ENCODE measurements around the gene CD93.

Gene CD93

GRCh38 chr20:23099791-23100719 is 13.9 kb upstream of the CD93 start:
- DNase-seq (ENCODE audit: low read depth in 3 of 3), result no peak

GRCh38 chr20:23097636-23098580 is 11.8 kb upstream of the CD93 start:
- no peak for DNase-seq (ENCODE audit: low read depth in 3 of 3)

GRCh38 chr20:23096986-23097520 is 10.9 kb upstream of the CD93 start:
- DNase-seq (ENCODE audit: low read depth in 3 of 3), result no peak

- no peak for DNase-seq (ENCODE audit: low read depth in 3 of 3)
These were observed 10.0 kb upstream of the CD93 start for GRCh38 chr20:23096097-23096496.

GRCh38 chr20:23095499-23095898 is 9.4 kb upstream of the CD93 start:
- no peak for DNase-seq (ENCODE audit: low read depth in 3 of 3)

GRCh38 chr20:23094927-23095326 is 8.8 kb upstream of the CD93 start:
- DNase-seq (ENCODE audit: low read depth in 3 of 3), result no peak

GRCh38 chr20:23094213-23094896 is 8.2 kb upstream of the CD93 start:
- DNase-seq (ENCODE audit: low read depth in 3 of 3), result no peak

- no peak for DNase-seq (ENCODE audit: low read depth in 3 of 3)
These were observed 7.5 kb upstream of the CD93 start for GRCh38 chr20:23093613-23094012.

- no peak for DNase-seq (ENCODE audit: low read depth in 3 of 3)
These were observed 6.9 kb upstream of the CD93 start for GRCh38 chr20:23092861-23093495.

- DNase-seq (ENCODE audit: low read depth in 3 of 3), result no peak
These were observed 6.2 kb upstream of the CD93 start for GRCh38 chr20:23092384-23092756.

- no peak for DNase-seq (ENCODE audit: low read depth in 3 of 3)
These were observed 5.7 kb upstream of the CD93 start for GRCh38 chr20:23091721-23092383.

GRCh38 chr20:23090878-23091277 is 4.8 kb upstream of the CD93 start:
- no peak for DNase-seq (ENCODE audit: low read depth in 3 of 3)

GRCh38 chr20:23090147-23090546 is 4.0 kb upstream of the CD93 start:
- no peak for DNase-seq (ENCODE audit: low read depth in 3 of 3)

GRCh38 chr20:23088866-23089265 is 2.7 kb upstream of the CD93 start:
- no peak for DNase-seq (ENCODE audit: low read depth in 3 of 3)

GRCh38 chr20:23087587-23088251 is 1.6 kb upstream of the CD93 start:
- DNase-seq (ENCODE audit: low read depth in 3 of 3), result no peak

GRCh38 chr20:23086931-23087411 is 847 bp upstream of the CD93 start:
- no peak for DNase-seq (ENCODE audit: low read depth in 3 of 3)

GRCh38 chr20:23085436-23086055 is 578 bp downstream of the CD93 start:
- DNase-seq (ENCODE audit: low read depth in 3 of 3), result no peak

- DNase-seq (ENCODE audit: low read depth in 3 of 3), result no peak
These were observed 1.2 kb downstream of the CD93 start for GRCh38 chr20:23084845-23085365.

- no peak for DNase-seq (ENCODE audit: low read depth in 3 of 3)
These were observed 1.8 kb downstream of the CD93 start for GRCh38 chr20:23084282-23084844.
